Activated CD8-positive, alpha-beta T cell treated with anti-CD3 and anti-CD28 coated beads for 36 hours (primary cell): ENCODE measurements around the gene MDK. TPM values are rescaled to one million over a fixed set of nuclear protein-coding genes. Genes with fewer than 3 reads are reported as not detected.
A peak's percentile ranks its signal among the peaks of the same experiment; 100 is the strongest.

Experiments
- ATAC-seq: fragments of 200-7000 bp; cut with Tn5 transposase; one replicate; pipeline ENCODE4 v1.10.0; 2021; ENCODE audit warnings: mild to moderate bottlenecking, moderate library complexity
- CTCF ChIA-PET: fragments of 350-600 bp; sonication (Branson Sonifier 250); formaldehyde crosslinking; loops from one replicate; lab custom pipeline; 2021; ENCODE audit warnings: antibody characterized with exemption; lab: Charles Lee
- POLR2A ChIA-PET: fragments of 350-600 bp; sonication (Branson Sonifier 250); formaldehyde crosslinking; loops from one replicate; lab custom pipeline; 2021; ENCODE audit warnings: antibody characterized with exemption; lab: Charles Lee
- DNase-seq: peaks from one replicate; pipeline ENCODE4 v3.0.0-alpha.2; 2020
- H3K27ac Mint-ChIP-seq: one replicate; pipeline ENCODE4 v1.8.0; 2021; ENCODE audit warnings: mild to moderate bottlenecking, mixed read lengths
- H3K27me3 Mint-ChIP-seq: one replicate; pipeline ENCODE4 v1.8.0; 2021; ENCODE audit warnings: mixed read lengths
- H3K36me3 Mint-ChIP-seq: one replicate; pipeline ENCODE4 v1.8.0; 2021; ENCODE audit warnings: low read depth, mixed read lengths
- H3K4me1 Mint-ChIP-seq: one replicate; pipeline ENCODE4 v1.8.0; 2021; ENCODE audit warnings: low read depth, mixed read lengths
- H3K4me3 Mint-ChIP-seq: one replicate; pipeline ENCODE4 v1.8.0; 2021; ENCODE audit warnings: mild to moderate bottlenecking, moderate library complexity, mixed read lengths
- H3K9me3 Mint-ChIP-seq: one replicate; pipeline ENCODE4 v1.8.0; 2021; ENCODE audit warnings: mixed read lengths
- CTCF ChIP-seq: fragments of 200-600 bp; IDR thresholded peaks from one replicate; pipeline ENCODE4 v1.8.0; 2022; ENCODE audit warnings: antibody characterized with exemption, mild to moderate bottlenecking
- intact Hi-C: fragments of 100-400 bp; cut with micrococcal nuclease; formaldehyde crosslinking; loops from one replicate; pipeline ENCODE4 v1.10.0; 2022
- total RNA-seq, 2 experiments: library from RNA; stranded (reverse); gene quantifications; one replicate each; pipeline ENCODE4 v1.2.3, GENCODE V29; 2021

The MDK gene
- total RNA-seq, 2 experiments from 2014 or later = 4.2 to 4.9 TPM

GRCh38 chr11:46334211-46334610 lies 47.3 kb upstream of the MDK start:
- Mint-ChIP-seq H3K27ac (no peak overlapping the region), H3K9me3 (no peaks in the 10 kb centered on the region), H3K4me3 (peak overlapping the region; percentile 67), H3K36me3 (no peaks in the 10 kb centered on the region), H3K27me3 (no peaks in the 10 kb centered on the region), H3K4me1 (peaks cover 53% of the 10 kb centered on the region)
- ATAC-seq (no peak), DNase-seq (no peak)
- no peak for TF ChIP-seq CTCF
- ChIA-PET POLR2A (interaction anchor here (1.3 to 4.3 kb wide), 2 partner anchors 10 to 14 kb away, joined by 4 to 24 read pairs; partner anchors contain the start of gene DGKZ), CTCF (interaction anchor here (0.9 to 6.1 kb wide), 5 partner anchors 12 to 91 kb away, joined by 3 to 71 read pairs (median 8); partner anchors contain the start of gene DGKZ)
- intact Hi-C loops = no loop called here

GRCh38 chr11:46335271-46335670 lies 46.2 kb upstream of the MDK start:
- Mint-ChIP-seq H3K4me3 (no peak overlapping the region), H3K36me3 (no peaks in the 10 kb centered on the region), H3K4me1 (peaks cover 47% of the 10 kb centered on the region), H3K9me3 (no peaks in the 10 kb centered on the region), H3K27me3 (no peaks in the 10 kb centered on the region), H3K27ac (no peak overlapping the region)
- ATAC-seq (no peak), DNase-seq (no peak)
- TF ChIP-seq CTCF = no peak
- ChIA-PET CTCF (interaction anchor here (2.1 kb wide), 1 partner anchor 17 kb away, joined by 8 read pairs; no protein-coding TSS in a partner anchor), POLR2A (interaction anchor here (1.3 kb wide), 1 partner anchor 9 kb away, joined by 4 read pairs; no protein-coding TSS in a partner anchor)
- intact Hi-C loops = no loop called here

GRCh38 chr11:46335890-46336562 lies 45.4 kb upstream of the MDK start:
- H3K4me1 Mint-ChIP-seq = peaks cover 40% of the 10 kb centered on the region
- TF ChIP-seq CTCF = no peak
- ATAC-seq (no peak), DNase-seq (no peak)
- no peaks in the 10 kb centered on the region for H3K36me3 Mint-ChIP-seq
- H3K27me3 Mint-ChIP-seq = no peaks in the 10 kb centered on the region
- H3K9me3 Mint-ChIP-seq = no peaks in the 10 kb centered on the region
- H3K4me3 Mint-ChIP-seq = no peak overlapping the region
- CTCF ChIA-PET = interaction anchor here (1.8 kb wide), 1 partner anchor 9 kb away, joined by 5 read pairs; no protein-coding TSS in a partner anchor
- intact Hi-C loops = no loop called here
- POLR2A ChIA-PET = no interaction called here
- H3K27ac Mint-ChIP-seq = no peak overlapping the region

- H3K36me3 Mint-ChIP-seq = no peaks in the 10 kb centered on the region
- no peaks in the 10 kb centered on the region for H3K9me3 Mint-ChIP-seq
- POLR2A ChIA-PET = no interaction called here
- ATAC-seq (no peak), DNase-seq (no peak)
- no peak overlapping the region for H3K4me3 Mint-ChIP-seq
- intact Hi-C loops = no loop called here
- peaks cover 38% of the 10 kb centered on the region for H3K4me1 Mint-ChIP-seq
- H3K27me3 Mint-ChIP-seq = no peaks in the 10 kb centered on the region
- CTCF ChIA-PET = interaction anchor here (1.0 to 4.5 kb wide), 3 partner anchors 9 to 15 kb away, joined by 3 to 17 read pairs (median 5); partner anchors contain the start of gene DGKZ
- H3K27ac Mint-ChIP-seq = no peak overlapping the region
- TF ChIP-seq CTCF = no peak
These were observed 44.8 kb upstream of the MDK start for GRCh38 chr11:46336563-46337180.
